ENCODE data around the gene JAKMIP3.
"Not testable (repeated sequence)": the region's sequence is repeated elsewhere in the genome, so short reads cannot be mapped to it uniquely, and the experiment has no call there.

The JAKMIP3 gene

DNA sequence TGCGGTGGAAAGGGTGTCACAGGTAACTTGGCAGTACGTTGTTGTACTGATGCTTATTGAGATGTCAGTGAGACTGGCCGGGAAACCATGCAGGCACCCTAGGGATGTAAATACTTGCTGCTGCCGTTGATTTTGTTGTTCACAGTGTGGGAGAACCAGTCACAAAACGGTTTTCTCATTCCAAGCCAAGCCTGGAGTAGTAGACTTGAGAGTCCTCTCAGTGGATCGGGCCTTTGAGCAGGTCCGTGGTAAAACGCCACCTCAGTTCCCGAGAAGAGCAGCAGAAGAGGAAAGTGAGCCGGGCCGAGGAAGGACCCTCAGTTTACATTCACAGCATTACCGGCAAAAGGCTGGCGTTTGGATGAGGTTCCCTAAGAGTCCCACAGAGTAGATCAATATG is 1.1 kb downstream of the JAKMIP3 start:
- DNase-seq = no peak

- DNase-seq = no peak
These were observed 2.8 kb downstream of the JAKMIP3 start for GRCh38 chr10:132068431-132069121.

- no peak for DNase-seq
These were observed 3.5 kb downstream of the JAKMIP3 start for GRCh38 chr10:132069122-132069848.

DNA sequence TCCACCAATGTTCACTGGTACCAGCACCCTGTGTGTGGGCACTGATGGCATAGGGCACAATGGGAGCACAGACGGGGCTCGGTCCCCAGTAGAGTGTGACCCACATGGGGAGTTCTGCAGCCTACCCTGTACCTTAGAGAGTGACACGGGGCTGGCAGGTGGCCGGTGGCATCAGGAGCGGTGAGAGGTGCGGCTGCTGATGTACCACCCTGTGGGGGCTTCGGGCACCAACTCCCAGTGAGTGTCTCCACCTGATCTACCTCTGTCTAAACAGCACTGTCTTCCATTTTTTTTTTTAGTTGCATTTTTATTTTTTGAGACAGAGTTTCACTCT is 4.1 kb downstream of the JAKMIP3 start:
- DNase-seq = no peak

DNA sequence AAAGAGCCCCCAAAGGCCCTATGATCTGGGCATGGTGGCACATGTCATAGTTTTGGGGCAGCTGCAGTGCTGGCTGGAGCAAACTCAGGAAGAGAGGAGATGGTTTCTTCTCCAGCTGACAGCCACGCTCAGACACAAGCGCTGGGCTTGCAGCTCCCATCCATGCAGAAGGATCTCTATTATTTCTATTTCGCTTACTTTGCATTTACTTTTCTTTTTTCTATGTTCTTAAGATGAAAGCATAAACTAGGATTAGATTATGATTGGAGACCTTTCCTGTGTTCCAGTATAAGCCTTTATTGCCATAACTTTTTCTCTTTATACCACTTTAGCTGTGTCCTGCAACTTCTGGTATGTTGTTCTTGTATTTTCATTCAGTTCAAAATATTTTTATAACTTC is 5.0 kb downstream of the JAKMIP3 start:
- DNase-seq = no peak

- no peak for DNase-seq
These were observed 5.9 kb downstream of the JAKMIP3 start for GRCh38 chr10:132071667-132072066.

GRCh38 chr10:132075909-132076577 is 10.3 kb downstream of the JAKMIP3 start:
- DNase-seq = no peak

DNA sequence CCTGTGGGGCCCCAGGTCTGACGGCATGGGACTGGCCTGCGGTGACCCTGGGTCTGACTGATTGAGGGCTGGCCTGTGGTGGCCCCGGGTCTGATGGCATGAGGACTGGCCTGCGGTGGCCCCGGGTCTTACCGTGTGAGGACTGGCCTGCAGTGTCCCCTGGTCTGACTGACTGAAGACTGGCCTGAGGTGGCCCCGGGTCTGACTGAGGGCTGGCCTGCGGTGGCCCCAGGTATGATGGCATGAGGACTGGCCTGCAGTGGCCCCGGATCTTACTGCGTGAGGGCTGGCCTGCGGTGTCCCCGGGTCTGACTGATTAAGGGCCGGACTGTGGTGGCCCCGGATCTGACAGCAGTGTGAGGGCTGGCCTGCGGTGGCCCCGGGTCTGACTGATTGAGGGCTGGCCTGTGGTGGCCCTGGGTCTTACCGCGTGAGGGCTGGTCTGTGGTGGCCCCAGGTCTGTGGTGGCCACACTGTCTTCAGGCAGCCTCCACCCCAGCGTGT is 10.9 kb downstream of the JAKMIP3 start:
- DNase-seq = no peak

DNA sequence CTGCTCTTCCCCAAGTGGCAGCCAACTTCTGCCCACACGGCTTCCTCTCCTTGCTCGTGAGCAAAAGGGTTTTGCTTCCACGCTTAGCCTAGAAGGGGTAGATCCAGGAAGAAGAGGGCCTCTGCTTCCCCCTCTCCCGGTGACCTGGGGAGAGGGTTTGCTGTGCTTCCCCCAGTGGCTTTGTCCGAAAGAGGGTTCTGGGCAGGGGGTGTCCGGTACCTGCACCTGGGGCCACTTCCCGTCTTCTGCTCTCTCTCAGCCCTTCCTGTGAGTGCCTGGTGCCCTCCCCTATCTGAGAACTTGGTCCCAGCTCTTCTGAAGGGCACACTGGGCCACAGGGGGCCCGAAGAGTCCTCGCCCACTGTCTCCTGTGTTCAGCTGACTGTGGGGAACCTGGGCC is 11.3 kb downstream of the JAKMIP3 start:
- no peak for DNase-seq

- peak in 1 of 2 donors; percentile 57 for DNase-seq
These were observed 13.1 kb downstream of the JAKMIP3 start for GRCh38 chr10:132078746-132079345.

GRCh38 chr10:132084384-132084783 is 18.6 kb downstream of the JAKMIP3 start:
- DNase-seq = not testable (repeated sequence)

- DNase-seq = not testable (repeated sequence)
These were observed 27.5 kb downstream of the JAKMIP3 start for GRCh38 chr10:132093236-132093635.

DNA sequence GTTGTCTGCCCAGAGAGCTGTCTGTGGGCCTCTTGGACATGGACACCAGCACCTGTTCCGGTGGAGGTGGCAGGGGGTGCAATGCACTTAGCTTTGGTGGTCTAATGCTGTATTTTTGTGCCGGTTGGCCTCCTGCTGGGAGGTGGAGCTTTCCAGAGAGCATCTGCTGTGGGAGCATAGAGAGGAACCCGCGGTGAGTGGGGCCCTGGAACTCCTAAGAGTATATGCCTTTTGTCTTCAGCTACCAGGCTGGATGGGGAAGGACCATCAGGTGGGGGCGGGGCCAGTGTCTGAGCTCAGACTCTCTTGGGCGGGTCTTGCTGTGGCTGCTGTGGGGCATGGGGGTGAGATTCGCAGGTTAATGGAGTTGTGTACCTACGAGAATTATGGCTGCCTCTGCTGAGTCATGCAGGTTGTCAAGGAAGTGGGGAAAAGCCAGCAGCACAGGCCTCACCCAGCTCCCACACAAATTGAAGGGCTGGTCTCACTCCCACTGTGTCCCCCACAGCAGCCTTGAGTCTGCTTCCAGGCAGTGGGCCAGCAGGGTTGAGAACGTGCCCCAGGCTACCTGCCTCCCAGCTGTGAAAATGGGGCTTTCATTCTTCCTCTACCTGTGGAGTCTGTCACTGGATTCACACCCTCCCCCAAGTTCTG is 29.0 kb downstream of the JAKMIP3 start:
- no peak for DNase-seq

GRCh38 chr10:132095403-132096113 is 29.8 kb downstream of the JAKMIP3 start:
- no peak for DNase-seq

GRCh38 chr10:132096223-132096622 is 30.5 kb downstream of the JAKMIP3 start:
- DNase-seq = no peak

GRCh38 chr10:132096863-132097478 is 31.2 kb downstream of the JAKMIP3 start:
- DNase-seq = no peak

DNA sequence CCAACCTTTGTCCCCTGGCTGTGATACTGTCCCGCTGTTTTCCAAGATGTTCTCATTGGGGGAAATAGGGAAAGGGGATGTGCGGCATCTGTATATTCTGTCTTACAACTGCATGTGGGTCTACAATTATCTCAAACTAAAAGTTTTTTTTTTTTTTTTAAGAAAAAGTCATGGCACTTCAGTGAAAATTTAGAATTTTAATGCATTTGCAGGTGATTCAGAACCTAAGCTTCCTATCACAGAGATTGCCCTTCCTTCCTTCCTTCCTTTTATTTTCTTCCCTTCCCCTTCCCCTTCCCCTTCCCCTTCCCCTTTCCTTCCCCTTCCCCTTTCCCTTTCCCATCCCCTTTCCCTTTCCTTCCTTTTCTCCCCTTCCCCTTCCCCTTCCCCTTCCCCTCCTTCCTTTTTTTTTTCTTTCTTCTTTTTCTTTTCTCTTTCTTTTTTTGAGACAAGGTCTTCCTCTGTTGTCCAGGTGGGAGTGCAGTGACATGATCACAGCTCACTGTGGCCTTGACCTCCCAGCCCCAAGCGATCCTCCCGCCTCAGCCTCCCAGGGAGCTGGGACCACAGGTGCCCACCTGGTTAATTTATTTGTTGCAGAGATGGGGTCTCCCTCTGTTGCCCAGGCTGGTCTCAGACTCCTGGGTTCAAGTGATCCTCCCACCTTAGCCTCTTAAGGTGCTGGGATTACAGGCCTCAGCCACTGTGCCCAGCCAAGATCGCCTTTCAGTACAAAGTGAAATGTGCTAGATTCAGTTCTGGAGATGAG is 32.0 kb downstream of the JAKMIP3 start:
- DNase-seq = no peak

DNA sequence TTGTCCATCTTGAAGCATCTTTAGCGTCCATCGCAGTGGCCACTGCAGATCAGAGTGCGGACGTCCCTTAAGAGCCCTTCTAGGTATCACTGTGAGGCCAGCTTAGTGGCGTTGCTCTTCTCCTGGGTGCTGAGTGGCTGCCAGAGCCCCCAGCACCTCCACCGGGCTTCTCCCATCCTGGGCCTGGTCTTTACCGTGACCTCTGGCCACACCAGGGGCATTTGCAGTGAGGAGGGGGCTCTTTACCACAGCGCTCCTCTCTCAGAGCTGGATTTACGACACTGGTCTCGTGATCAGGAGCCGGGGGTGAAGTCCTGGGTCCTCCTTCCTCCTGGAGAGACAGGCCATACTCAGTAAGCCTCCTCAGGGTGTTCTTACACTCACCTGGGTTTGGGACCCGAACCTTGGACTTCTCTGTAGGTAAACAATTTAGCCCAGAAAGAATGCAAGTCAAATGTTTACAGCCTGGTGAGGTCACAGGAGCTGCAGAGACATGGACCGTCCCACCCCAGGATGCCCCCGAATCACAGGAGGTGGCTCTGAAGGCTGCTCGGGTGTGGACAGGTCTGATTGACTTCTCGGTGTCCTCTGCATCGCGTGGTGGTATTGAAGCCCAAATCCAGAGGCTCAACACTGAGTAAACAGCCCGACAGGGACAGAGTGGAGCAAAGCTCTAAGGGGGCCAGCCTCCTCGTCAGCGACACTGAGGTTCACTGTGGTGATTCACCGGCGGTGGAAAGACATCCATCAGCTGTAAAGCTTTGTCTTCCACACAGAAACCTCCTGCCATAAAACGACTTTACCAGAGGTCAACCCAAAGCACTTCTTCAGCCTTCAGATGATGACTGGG is 33.0 kb downstream of the JAKMIP3 start:
- DNase-seq = no peak

DNA sequence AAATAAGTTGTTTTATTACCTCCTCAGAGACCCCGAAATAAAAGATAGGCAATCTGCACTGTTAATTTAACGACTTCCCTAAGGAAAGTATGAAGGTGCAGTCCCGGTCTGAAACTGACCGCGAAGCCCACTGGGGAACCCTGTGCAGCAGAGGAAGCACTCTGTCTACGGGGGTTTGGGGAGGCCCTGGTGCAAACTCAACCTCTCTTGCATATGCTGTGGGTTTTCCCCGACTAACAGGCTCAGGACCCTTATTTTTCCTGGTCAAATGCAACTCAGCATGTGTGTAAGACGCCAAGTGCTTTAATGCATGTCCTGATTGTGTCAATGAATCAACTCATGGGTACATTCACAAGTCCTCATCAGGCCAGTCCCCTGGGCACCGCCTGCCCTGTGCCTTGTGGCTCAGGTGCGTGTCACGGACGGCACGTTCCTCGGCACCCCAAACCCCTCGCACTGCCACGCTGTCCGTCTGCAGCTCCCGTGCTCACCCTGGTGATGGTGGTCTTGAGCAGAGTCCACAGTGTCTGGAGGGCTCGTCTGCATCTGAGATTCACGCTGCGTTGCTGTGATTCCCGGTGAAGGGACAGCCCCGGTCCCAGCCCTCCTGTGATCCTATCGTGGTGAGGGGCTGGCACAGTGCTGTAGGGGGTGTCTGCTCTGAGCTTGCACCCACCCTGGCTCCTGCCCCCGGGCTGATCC is 33.8 kb downstream of the JAKMIP3 start:
- DNase-seq = no peak
